Measurements from ENCODE around the gene FBXW4.

The FBXW4 gene

GRCh38 chr10:101656890-101657289 lies 38.1 kb downstream of the FBXW4 start:
- Histone ChIP-seq H2AFZ (ENCODE audit: low read length) (no peak overlapping the region), H3K4me1 (ENCODE audit: insufficient read depth, low read length, poor library complexity, severe bottlenecking) (no peaks in the 10 kb centered on the region), H3K4me2 (ENCODE audit: low read depth, low read length, poor library complexity, severe bottlenecking) (no peak overlapping the region), H3F3A (ENCODE audit: low read depth) (no peaks in the 10 kb centered on the region), H3K9ac (ENCODE audit: low read depth, low read length, poor library complexity, severe bottlenecking) (no peak overlapping the region), H3K9me2 (replicated peaks; ENCODE audit: low read depth, low read length) (no peaks in the 10 kb centered on the region), H4K20me1 (ENCODE audit: insufficient read depth, low read length, poor library complexity, severe bottlenecking) (no peaks in the 10 kb centered on the region), H3K79me2 (ENCODE audit: insufficient read depth, low read length) (no peaks in the 10 kb centered on the region), H3K27me3 (ENCODE audit: insufficient read depth, low read length, poor library complexity, severe bottlenecking) (no peaks in the 10 kb centered on the region), H3K9me3 (ENCODE audit: insufficient read depth, low read depth, low read length) (no peaks in the 10 kb centered on the region), H3K36me3 (ENCODE audit: insufficient read depth, low read length) (peaks cover 58% of the 10 kb centered on the region; the same call in 1 of the 2 replicates), H3K4me3 (ENCODE audit: low read length, poor library complexity, severe bottlenecking) (no peak overlapping the region)
- TF ChIP-seq CTCF (conservative IDR thresholded peaks at IDR 0.05; ENCODE audit: low read length) (no peak), EZH2phosphoT487 (IDR thresholded peaks at IDR 0.05; ENCODE audit: borderline replicate concordance) (no peak)

GRCh38 chr10:101655570-101655969 lies 39.4 kb downstream of the FBXW4 start:
- Histone ChIP-seq H3K27me3 (ENCODE audit: insufficient read depth, low read length, poor library complexity, severe bottlenecking) (no peaks in the 10 kb centered on the region), H4K20me1 (ENCODE audit: insufficient read depth, low read length, poor library complexity, severe bottlenecking) (no peaks in the 10 kb centered on the region), H3K4me2 (ENCODE audit: low read depth, low read length, poor library complexity, severe bottlenecking) (no peak overlapping the region), H3K4me3 (ENCODE audit: low read length, poor library complexity, severe bottlenecking) (no peak overlapping the region), H3K79me2 (ENCODE audit: insufficient read depth, low read length) (no peaks in the 10 kb centered on the region), H3K36me3 (ENCODE audit: insufficient read depth, low read length) (peaks cover 52% of the 10 kb centered on the region; the same call in 1 of the 2 replicates), H3F3A (ENCODE audit: low read depth) (no peaks in the 10 kb centered on the region), H3K9ac (ENCODE audit: low read depth, low read length, poor library complexity, severe bottlenecking) (no peak overlapping the region), H3K9me3 (ENCODE audit: insufficient read depth, low read depth, low read length) (no peaks in the 10 kb centered on the region), H3K9me2 (replicated peaks; ENCODE audit: low read depth, low read length) (no peaks in the 10 kb centered on the region), H2AFZ (ENCODE audit: low read length) (no peak overlapping the region), H3K4me1 (ENCODE audit: insufficient read depth, low read length, poor library complexity, severe bottlenecking) (no peaks in the 10 kb centered on the region)
- TF ChIP-seq EZH2phosphoT487 (IDR thresholded peaks at IDR 0.05; ENCODE audit: borderline replicate concordance) = no peak
- no peak for TF ChIP-seq CTCF (conservative IDR thresholded peaks at IDR 0.05; ENCODE audit: low read length)

GRCh38 chr10:101653536-101653935 lies 41.4 kb downstream of the FBXW4 start:
- Histone ChIP-seq H3K36me3 (ENCODE audit: insufficient read depth, low read length) (peaks cover 52% of the 10 kb centered on the region; the same call in 1 of the 2 replicates), H3K4me2 (ENCODE audit: low read depth, low read length, poor library complexity, severe bottlenecking) (no peak overlapping the region)

More at GRCh38 chr10:101653536-101653935, 41.4 kb downstream of the FBXW4 start:
- no peaks in the 10 kb centered on the region for H3K27me3 ChIP-seq (ENCODE audit: insufficient read depth, low read length, poor library complexity, severe bottlenecking)
- H3K4me1 ChIP-seq (ENCODE audit: insufficient read depth, low read length, poor library complexity, severe bottlenecking) = no peaks in the 10 kb centered on the region
- H3K79me2 ChIP-seq (ENCODE audit: insufficient read depth, low read length) = no peaks in the 10 kb centered on the region
- H3K4me3 ChIP-seq (ENCODE audit: low read length, poor library complexity, severe bottlenecking) = no peak overlapping the region
- no peaks in the 10 kb centered on the region for H4K20me1 ChIP-seq (ENCODE audit: insufficient read depth, low read length, poor library complexity, severe bottlenecking)
- H3F3A ChIP-seq (ENCODE audit: low read depth) = no peaks in the 10 kb centered on the region
- TF ChIP-seq EZH2phosphoT487 (IDR thresholded peaks at IDR 0.05; ENCODE audit: borderline replicate concordance) = no peak
- no peak for TF ChIP-seq CTCF (conservative IDR thresholded peaks at IDR 0.05; ENCODE audit: low read length)
- H3K9me2 ChIP-seq (replicated peaks; ENCODE audit: low read depth, low read length) = no peaks in the 10 kb centered on the region
- H3K9me3 ChIP-seq (ENCODE audit: insufficient read depth, low read depth, low read length) = no peaks in the 10 kb centered on the region
- no peak overlapping the region for H3K9ac ChIP-seq (ENCODE audit: low read depth, low read length, poor library complexity, severe bottlenecking)
- no peak overlapping the region for H2AFZ ChIP-seq (ENCODE audit: low read length)

Measured in Loucy (cell line).